HepG2 (cell line): ENCODE results near the gene ELF1. TPM values are rescaled to one million over a fixed set of nuclear protein-coding genes. Genes with fewer than 3 reads are reported as not detected.

Source experiments
- AKAP8 ChIP-seq: sonication (generic); formaldehyde crosslinking; IDR thresholded peaks from 2 replicates; pipeline ENCODE4 v1.5.1; 2020; ENCODE audit warnings: mild to moderate bottlenecking, missing genetic modification reagents
- BCL3 ChIP-seq: sonication (generic); formaldehyde crosslinking; IDR thresholded peaks from 2 replicates; pipeline ENCODE4 v1.5.1; 2020; ENCODE audit warnings: mild to moderate bottlenecking, missing genetic modification reagents, moderate library complexity
- CAMTA2 ChIP-seq: sonication (generic); formaldehyde crosslinking; IDR thresholded peaks from 2 replicates; pipeline ENCODE4 v1.4.0; 2020; ENCODE audit warnings: mild to moderate bottlenecking, missing genetic modification reagents, borderline replicate concordance
- FOXC1 ChIP-seq: sonication (generic); formaldehyde crosslinking; IDR thresholded peaks from 2 replicates; pipeline ENCODE4 v1.8.0; 2022; ENCODE audit warnings: mild to moderate bottlenecking, missing genetic modification reagents, borderline replicate concordance
- FOXK2 ChIP-seq: fragments of 450-650 bp; IDR thresholded peaks from 2 replicates; pipeline ENCODE4 v1.6.1; 2016
- GMEB1 ChIP-seq: sonication (generic); formaldehyde crosslinking; IDR thresholded peaks from 2 replicates; pipeline ENCODE4 v1.5.1; 2020; ENCODE audit warnings: missing genetic modification reagents, mild to moderate bottlenecking, borderline replicate concordance
- GPN1 ChIP-seq: sonication (generic); formaldehyde crosslinking; IDR thresholded peaks from 2 replicates; pipeline ENCODE4 v1.5.1; 2020; ENCODE audit warnings: missing genetic modification reagents, borderline replicate concordance
- HINFP ChIP-seq: sonication (generic); formaldehyde crosslinking; IDR thresholded peaks from 2 replicates; pipeline ENCODE4 v1.4.0; 2020; ENCODE audit warnings: low read depth, mild to moderate bottlenecking, missing genetic modification reagents
- IKZF5 ChIP-seq: IDR thresholded peaks from 2 replicates; pipeline ENCODE4 v1.6.1; 2018; ENCODE audit warnings: missing genetic modification reagents, mild to moderate bottlenecking, missing compliant biosample characterization
- KDM6A ChIP-seq: IDR thresholded peaks from 2 replicates; pipeline ENCODE4 v1.6.1; 2016; ENCODE audit warnings: low read depth
- MTA1 ChIP-seq: sonication (generic); formaldehyde crosslinking; IDR thresholded peaks from 2 replicates; pipeline ENCODE4 v1.4.0; 2020; ENCODE audit warnings: missing genetic modification reagents, mild to moderate bottlenecking, borderline replicate concordance
- PHF21A ChIP-seq: sonication (generic); formaldehyde crosslinking; IDR thresholded peaks from 2 replicates; pipeline ENCODE4 v1.5.0; 2020; ENCODE audit warnings: mild to moderate bottlenecking, missing genetic modification reagents
- RFX5 ChIP-seq: IDR thresholded peaks from 2 replicates; pipeline ENCODE4 v1.6.1; 2011; ENCODE audit warnings: low read depth, low read length, improper control_type of control experiment
- SETDB1 ChIP-seq: sonication (generic); formaldehyde crosslinking; IDR thresholded peaks from 2 replicates; pipeline ENCODE4 v1.5.1; 2020; ENCODE audit warnings: missing genetic modification reagents, mild to moderate bottlenecking, borderline replicate concordance
- ZBTB10 ChIP-seq: sonication (generic); formaldehyde crosslinking; IDR thresholded peaks from 2 replicates; pipeline ENCODE4 v1.4.0; 2020; ENCODE audit warnings: missing genetic modification reagents, borderline replicate concordance
- ZBTB25 ChIP-seq: IDR thresholded peaks from 2 replicates; pipeline ENCODE4 v1.6.1; 2018; ENCODE audit warnings: missing genetic modification reagents
- ZBTB8A ChIP-seq: sonication (generic); formaldehyde crosslinking; IDR thresholded peaks from 2 replicates; pipeline ENCODE4 v1.4.0; 2020; ENCODE audit warnings: mild to moderate bottlenecking, low read depth, missing genetic modification reagents, borderline replicate concordance
- ZNF101 ChIP-seq: sonication (generic); formaldehyde crosslinking; IDR thresholded peaks from 2 replicates; pipeline ENCODE4 v1.4.0; 2020; ENCODE audit warnings: mild to moderate bottlenecking, low read depth, missing genetic modification reagents, borderline replicate concordance
- ZNF207 ChIP-seq: fragments of 450-650 bp; IDR thresholded peaks from 2 replicates; pipeline ENCODE4 v1.6.1; 2016; ENCODE audit warnings: antibody characterized with exemption, borderline replicate concordance
- ZNF296 ChIP-seq: sonication (generic); formaldehyde crosslinking; conservative IDR thresholded peaks from 2 replicates; pipeline ENCODE4 v1.5.0; 2020; ENCODE audit warnings: mild to moderate bottlenecking, missing genetic modification reagents
- ZNF44 ChIP-seq: sonication (generic); formaldehyde crosslinking; IDR thresholded peaks from 2 replicates; pipeline ENCODE4 v1.5.1; 2020; ENCODE audit warnings: mild to moderate bottlenecking, missing genetic modification reagents
- ZSCAN9 ChIP-seq: IDR thresholded peaks from 2 replicates; pipeline ENCODE4 v1.6.1; 2016; ENCODE audit warnings: borderline replicate concordance
- polyA plus RNA-seq, 8 experiments: library from polyadenylated mRNA; depleted of rRNA in 3 of 8; stranded (reverse) in 7 of 8; unstranded in 1 of 8; fragments of >200 nt; fragmentation: Illumina TruSeq in 4 of 8; extraction: Trizol in 4 of 8; gene quantifications; 2 replicates each; pipeline versions ENCODE4 v1.2.1 to v1.2.3, GENCODE V29; 2011 to 2016; ENCODE audit warnings: low read depth in 4 of 8, missing spikeins in 1 of 8, mixed read lengths in 1 of 8; ENCODE audit not compliant: insufficient read depth in 1 of 8
- total RNA-seq, 5 experiments: library from RNA; depleted of rRNA; stranded (reverse); fragments of >200 nt; fragmentation: Illumina TruSeq; extraction: Trizol; gene quantifications; 2 replicates each; pipeline ENCODE4 v1.2.3, GENCODE V29; 2016; ENCODE audit warnings: low read depth in 1 of 5

ELF1 gene
- total and polyA plus RNA-seq, 2 of the 13 experiments (the other 11 are each of a cell fraction or from before 2014, with no cell fraction given) = 24.6 to 71.5 TPM

GRCh38 chr13:41001695-41002094, 17.4 kb downstream of the ELF1 start (continued):
- TF ChIP-seq ZBTB10 (CRISPR knock-in tag) (no peak), SETDB1 (CRISPR knock-in tag) (no peak), RFX5 (no peak), GPN1 (CRISPR knock-in tag) (no peak), ZNF207 (no peak), ZNF296 (CRISPR knock-in tag) (no peak), FOXK2 (no peak), CAMTA2 (CRISPR knock-in tag) (no peak), IKZF5 (CRISPR knock-in tag) (peak; percentile 54; the same call in 1 of the 2 replicates), ZSCAN9 (CRISPR knock-in tag) (no peak), KDM6A (CRISPR knock-in tag) (no peak), ZNF44 (CRISPR knock-in tag) (no peak), GMEB1 (CRISPR knock-in tag) (no peak), MTA1 (CRISPR knock-in tag) (no peak), ZNF101 (no peak), FOXC1 (CRISPR knock-in tag) (no peak), HINFP (CRISPR knock-in tag) (no peak), BCL3 (CRISPR knock-in tag) (no peak), ZBTB8A (CRISPR knock-in tag) (no peak), PHF21A (CRISPR knock-in tag) (peak; percentile 43; the same call in 1 of the 2 replicates), AKAP8 (CRISPR knock-in tag) (no peak), ZBTB25 (CRISPR knock-in tag) (no peak)
